ENCODE measurements around the gene HOTAIR.

GRCh38 chr12:53975479-53976152 lies 862 bp upstream of the HOTAIR start:
- TF ChIP-seq CTCF (IDR thresholded peaks at IDR 0.05) = no peak
- no peak for TF ChIP-seq POLR2A (IDR thresholded peaks at IDR 0.05)
- TF ChIP-seq EP300 (IDR thresholded peaks at IDR 0.05) = no peak
